Nephron (organoid): ENCODE data around the gene MEMO1.

Experiments used
- H3K27ac Mint-ChIP-seq, 3 experiments: 2 replicates each; pipeline ENCODE4 v1.8.0; 2020; ENCODE audit warnings: mixed read lengths in 3 of 3, mild to moderate bottlenecking in 2 of 3, moderate library complexity in 1 of 3
- H3K27me3 Mint-ChIP-seq: 2 replicates; pipeline ENCODE4 v1.8.0; 2021; ENCODE audit warnings: low read depth, mild to moderate bottlenecking, moderate library complexity, mixed read lengths
- H3K36me3 Mint-ChIP-seq: 2 replicates; pipeline ENCODE4 v1.8.0; 2020; ENCODE audit warnings: low read depth, mixed read lengths
- H3K4me1 Mint-ChIP-seq: 2 replicates; pipeline ENCODE4 v1.8.0; 2020; ENCODE audit warnings: mixed read lengths
- H3K4me3 Mint-ChIP-seq, 3 experiments: 2 replicates each; pipeline ENCODE4 v1.8.0; 2020; ENCODE audit warnings: mild to moderate bottlenecking in 3 of 3, mixed read lengths in 3 of 3, moderate library complexity in 2 of 3
- H3K9me3 Mint-ChIP-seq: 2 replicates; pipeline ENCODE4 v1.8.0; 2020; ENCODE audit warnings: mixed read lengths
- CTCF ChIP-seq, 3 experiments: fragments of 200-600 bp; sonication (generic); IDR thresholded peaks; one replicate each; pipeline ENCODE4 v1.5.0; 2021; ENCODE audit warnings: antibody characterized with exemption in 3 of 3; ENCODE audit not compliant: unreplicated experiment in 3 of 3

Gene MEMO1

GRCh38 chr2:31933066-31933465 lies 77.7 kb downstream of the MEMO1 start:
- TF ChIP-seq CTCF (IDR thresholded peaks at IDR 0.05; ENCODE audit: unreplicated experiment in 3 of 3) = no peak
- no peak overlapping the region for H3K27ac Mint-ChIP-seq
- no peaks in the 10 kb centered on the region for H3K4me1 Mint-ChIP-seq
- H3K27me3 Mint-ChIP-seq = no peaks in the 10 kb centered on the region
- peaks cover 22% of the 10 kb centered on the region for H3K36me3 Mint-ChIP-seq
- H3K9me3 Mint-ChIP-seq = no peaks in the 10 kb centered on the region
- no peak overlapping the region for H3K4me3 Mint-ChIP-seq

GRCh38 chr2:31932589-31932988 lies 78.2 kb downstream of the MEMO1 start:
- TF ChIP-seq CTCF (IDR thresholded peaks at IDR 0.05; ENCODE audit: unreplicated experiment in 3 of 3) = no peak
- Mint-ChIP-seq H3K27ac (no peak overlapping the region), H3K9me3 (no peaks in the 10 kb centered on the region), H3K27me3 (no peaks in the 10 kb centered on the region), H3K36me3 (peaks cover 25% of the 10 kb centered on the region), H3K4me3 (no peak overlapping the region), H3K4me1 (no peaks in the 10 kb centered on the region)

DNA sequence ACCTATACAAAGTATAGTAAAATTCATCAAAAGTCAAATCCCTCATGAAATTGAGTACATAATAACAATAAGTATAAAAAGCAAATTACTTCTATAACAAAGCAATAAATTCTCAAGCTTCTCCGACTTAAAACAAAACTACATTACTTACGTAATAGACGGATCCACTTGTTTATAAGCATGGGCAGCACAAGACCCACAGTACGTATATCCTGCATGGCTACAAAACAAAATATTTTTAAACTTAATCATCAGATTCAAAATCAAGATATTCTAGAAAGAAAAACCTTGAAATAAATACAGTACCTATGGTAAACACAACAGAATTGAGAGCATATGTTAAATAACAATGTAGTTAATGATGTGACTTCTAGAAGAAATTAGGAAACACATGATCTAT lies 78.9 kb downstream of the MEMO1 start:
- H3K9me3 Mint-ChIP-seq = no peaks in the 10 kb centered on the region
- no peak for TF ChIP-seq CTCF (IDR thresholded peaks at IDR 0.05; ENCODE audit: unreplicated experiment in 3 of 3)
- H3K4me1 Mint-ChIP-seq = no peaks in the 10 kb centered on the region
- H3K36me3 Mint-ChIP-seq = peaks cover 31% of the 10 kb centered on the region
- H3K27ac Mint-ChIP-seq = no peak overlapping the region
- no peaks in the 10 kb centered on the region for H3K27me3 Mint-ChIP-seq
- no peak overlapping the region for H3K4me3 Mint-ChIP-seq

- Mint-ChIP-seq H3K36me3 (peaks cover 52% of the 10 kb centered on the region), H3K27ac (no peak overlapping the region), H3K4me1 (no peaks in the 10 kb centered on the region), H3K4me3 (no peak overlapping the region), H3K27me3 (no peaks in the 10 kb centered on the region), H3K9me3 (no peaks in the 10 kb centered on the region)
- TF ChIP-seq CTCF (IDR thresholded peaks at IDR 0.05; ENCODE audit: unreplicated experiment in 3 of 3) = no peak
These were observed 85.3 kb downstream of the MEMO1 start for GRCh38 chr2:31925517-31925916.

DNA sequence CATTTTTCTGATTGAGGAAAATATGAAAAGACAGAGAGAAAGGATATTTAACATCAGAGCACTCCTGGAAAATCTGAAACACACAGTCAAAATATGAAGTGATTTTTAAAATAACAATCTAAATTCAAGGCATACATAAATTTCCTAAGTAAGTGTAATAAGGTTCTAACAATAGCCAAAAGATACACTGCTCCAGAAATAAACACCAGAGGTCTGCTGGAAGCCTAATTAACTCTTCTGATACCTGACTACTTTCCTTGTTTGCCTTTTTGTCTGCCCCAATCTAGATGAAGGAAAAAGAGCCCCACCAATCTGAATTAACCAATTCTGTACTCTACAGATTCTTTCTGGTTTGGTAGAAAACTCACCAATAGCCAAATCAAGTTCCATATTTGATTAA lies 87.1 kb downstream of the MEMO1 start:
- TF ChIP-seq CTCF (IDR thresholded peaks at IDR 0.05; ENCODE audit: unreplicated experiment in 3 of 3) = no peak
- H3K27ac Mint-ChIP-seq = no peak overlapping the region

GRCh38 chr2:31922542-31923408 lies 88.0 kb downstream of the MEMO1 start:
- H3K36me3 Mint-ChIP-seq = peaks cover 44% of the 10 kb centered on the region
- no peaks in the 10 kb centered on the region for H3K27me3 Mint-ChIP-seq
- no peaks in the 10 kb centered on the region for H3K4me1 Mint-ChIP-seq
- no peak for TF ChIP-seq CTCF (IDR thresholded peaks at IDR 0.05; ENCODE audit: unreplicated experiment in 3 of 3)
- no peak overlapping the region for H3K4me3 Mint-ChIP-seq
- H3K27ac Mint-ChIP-seq = no peak overlapping the region
- H3K9me3 Mint-ChIP-seq = no peaks in the 10 kb centered on the region

More for the DNA sequence above, 87.1 kb downstream of the MEMO1 start:
- H3K4me3 Mint-ChIP-seq = no peak overlapping the region
- no peaks in the 10 kb centered on the region for H3K4me1 Mint-ChIP-seq
- H3K27me3 Mint-ChIP-seq = no peaks in the 10 kb centered on the region
- peaks cover 48% of the 10 kb centered on the region for H3K36me3 Mint-ChIP-seq
- H3K9me3 Mint-ChIP-seq = no peaks in the 10 kb centered on the region
